A549 treated with Hydrocortisone at 1 μM for 4 hours (cell line): Measurements from ENCODE around the gene IZUMO1R. TPM values are rescaled to one million over a fixed set of nuclear protein-coding genes. Genes with fewer than 3 reads are reported as not detected.

Experiments
- total RNA-seq: library from RNA; stranded (reverse); fragments of 200-300 nt; extraction: Qiagen RNA extraction; gene quantifications from 5 replicates; pipeline ENCODE4 v1.2.3, GENCODE V29; 2022

The IZUMO1R gene
- 0.24 TPM in 1 of 5 replicates, not detected in the others for total RNA-seq

GRCh38 chr11:94303966-94304958 is at the start of gene IZUMO1R:
TSS of gene IZUMO1R (plus strand) at chr11:94304580. CDS start at chr11:94305637, 1,057 bp downstream.

Other genes with a start within 250 kb of the IZUMO1R start
- gene PANX1, start 175.7 kb upstream of the IZUMO1R start, total RNA-seq = 25.5 to 31.0 TPM (median 29.0 TPM) in 5 replicates
- 0.07 to 0.10 TPM (median 0.07 TPM) in 5 replicates for gene GPR83, start 96.8 kb downstream of the IZUMO1R start, total RNA-seq
- gene MRE11, start 189.3 kb downstream of the IZUMO1R start, total RNA-seq = 12.3 to 20.2 TPM (median 13.5 TPM) in 5 replicates
- gene ANKRD49, start 189.4 kb downstream of the IZUMO1R start, total RNA-seq = 4.7 to 9.0 TPM (median 5.8 TPM) in 5 replicates
- not detected in 5 replicates for gene C11orf97, start 207.9 kb downstream of the IZUMO1R start, total RNA-seq
- 2.4 to 2.7 TPM (median 2.6 TPM) in 5 replicates for gene FUT4, start 239.3 kb downstream of the IZUMO1R start, total RNA-seq